RWPE1 (cell line): ENCODE data around the gene B4GALT1.

ENCODE experiments used
- CTCF ChIA-PET: fragments of 350-600 bp; sonication (Branson Sonifier 250); formaldehyde crosslinking; extraction: SDS; loops from one replicate; lab custom pipeline; 2021; lab: Yijun Ruan, JAX
- POLR2A ChIA-PET: fragments of 400-600 bp; formaldehyde crosslinking; extraction: SDS; loops from one replicate; lab custom pipeline; 2020; ENCODE audit warnings: antibody characterized with exemption; ENCODE audit not compliant: low non-redundant PET; lab: Yijun Ruan, JAX
- DNase-seq: peaks from one replicate; pipeline ENCODE4 v3.0.0; 2012; ENCODE audit warnings: low spot score
- H3K27ac ChIP-seq: fragments of 450-650 bp; 2 replicates; pipeline ENCODE4 v1.5.1; 2017
- TF ChIP-seq, protein P1 (sequence below): fragments of 450-650 bp; conservative IDR thresholded peaks from 2 replicates; pipeline ENCODE4 v1.5.1; 2017; ENCODE audit warnings: low read depth, mild to moderate bottlenecking

The B4GALT1 gene

DNA sequence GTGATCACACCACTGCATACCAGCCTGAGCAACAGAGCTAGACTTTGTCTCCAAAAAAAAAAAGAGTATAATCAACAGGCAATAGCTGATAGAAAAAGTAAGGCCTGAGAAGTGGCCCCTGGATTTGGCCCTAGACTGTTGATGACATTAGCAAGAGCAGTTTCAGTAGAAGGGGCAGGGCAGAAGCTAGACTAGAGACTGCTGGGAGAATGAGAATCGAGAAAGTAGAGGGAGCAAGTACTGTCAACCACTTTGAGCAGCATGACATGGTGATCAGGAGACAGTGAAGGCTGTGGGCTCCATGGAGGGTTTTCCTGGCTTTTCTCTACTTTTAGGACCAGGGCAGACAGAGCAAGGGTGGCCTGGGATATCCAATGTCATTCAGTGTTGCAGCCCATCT is 34.9 kb upstream of the B4GALT1 start:
- CTCF ChIA-PET = no interaction called here
- POLR2A ChIA-PET = no interaction called here

DNA sequence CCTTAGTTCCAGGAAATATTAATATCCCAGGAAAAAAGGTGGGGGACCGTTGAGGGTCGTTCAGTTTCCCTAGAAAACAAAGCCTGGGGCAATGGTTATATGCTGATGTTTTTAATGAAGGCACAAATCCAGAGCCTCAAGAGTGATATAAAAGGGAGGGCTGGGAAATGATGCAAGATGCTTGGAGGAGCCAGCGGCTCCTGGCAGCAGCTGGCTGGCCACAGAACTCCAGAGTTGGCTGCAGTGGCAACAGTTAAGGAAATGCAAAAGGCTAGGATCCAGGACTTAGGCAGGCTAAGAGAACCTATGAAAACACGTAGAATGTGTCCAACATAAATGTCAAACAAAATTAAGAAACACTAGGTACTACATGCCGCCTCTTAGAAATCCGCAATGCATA is 31.0 kb upstream of the B4GALT1 start:
- CTCF ChIA-PET = no interaction called here

More for the DNA sequence above, 34.9 kb upstream of the B4GALT1 start:
- H3K27ac ChIP-seq = no peak overlapping the region
- DNase-seq = no peak
- TF ChIP-seq, protein P1, sequence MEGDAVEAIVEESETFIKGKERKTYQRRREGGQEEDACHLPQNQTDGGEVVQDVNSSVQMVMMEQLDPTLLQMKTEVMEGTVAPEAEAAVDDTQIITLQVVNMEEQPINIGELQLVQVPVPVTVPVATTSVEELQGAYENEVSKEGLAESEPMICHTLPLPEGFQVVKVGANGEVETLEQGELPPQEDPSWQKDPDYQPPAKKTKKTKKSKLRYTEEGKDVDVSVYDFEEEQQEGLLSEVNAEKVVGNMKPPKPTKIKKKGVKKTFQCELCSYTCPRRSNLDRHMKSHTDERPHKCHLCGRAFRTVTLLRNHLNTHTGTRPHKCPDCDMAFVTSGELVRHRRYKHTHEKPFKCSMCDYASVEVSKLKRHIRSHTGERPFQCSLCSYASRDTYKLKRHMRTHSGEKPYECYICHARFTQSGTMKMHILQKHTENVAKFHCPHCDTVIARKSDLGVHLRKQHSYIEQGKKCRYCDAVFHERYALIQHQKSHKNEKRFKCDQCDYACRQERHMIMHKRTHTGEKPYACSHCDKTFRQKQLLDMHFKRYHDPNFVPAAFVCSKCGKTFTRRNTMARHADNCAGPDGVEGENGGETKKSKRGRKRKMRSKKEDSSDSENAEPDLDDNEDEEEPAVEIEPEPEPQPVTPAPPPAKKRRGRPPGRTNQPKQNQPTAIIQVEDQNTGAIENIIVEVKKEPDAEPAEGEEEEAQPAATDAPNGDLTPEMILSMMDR = no peak

DNA sequence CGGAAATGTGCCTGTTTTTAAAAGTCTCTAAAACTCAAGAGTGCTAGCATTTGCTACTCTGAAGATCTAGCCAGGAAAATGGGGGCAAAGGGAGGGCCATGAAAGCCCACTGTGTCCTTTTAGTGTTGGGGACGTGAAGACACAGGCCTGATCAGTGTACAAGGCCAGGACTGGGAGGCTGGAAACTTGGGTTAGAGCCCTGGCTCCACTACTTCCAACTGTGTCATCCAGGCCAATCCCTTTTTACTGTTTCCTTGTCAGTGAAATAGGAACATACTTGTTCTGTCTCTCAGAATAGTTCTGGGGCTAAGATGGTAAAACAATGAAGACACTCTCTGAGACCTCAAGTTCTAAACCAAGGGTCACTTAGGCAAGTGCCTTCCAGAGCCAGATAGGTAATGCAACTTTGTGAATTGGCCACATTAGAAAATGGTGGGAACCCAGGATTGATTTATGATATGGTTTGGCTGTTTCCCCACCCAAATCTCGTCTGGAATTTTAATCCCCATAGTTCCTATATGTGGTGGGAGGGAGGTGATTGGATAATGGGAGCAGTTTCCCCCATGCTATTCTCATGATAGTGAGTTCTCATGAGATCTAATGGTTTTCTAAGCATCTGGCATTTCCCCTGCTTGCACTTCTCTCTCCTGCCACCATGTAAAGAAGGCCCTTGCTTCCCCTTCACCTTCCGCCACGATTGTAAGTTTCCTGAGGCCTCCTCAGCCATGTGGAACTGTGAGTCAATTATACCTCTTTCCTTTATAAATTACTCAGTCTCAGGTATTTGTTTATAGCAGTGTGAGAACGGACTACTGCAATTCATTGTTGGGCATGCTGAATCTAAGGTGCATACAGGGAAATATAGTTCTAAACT is 30.4 kb upstream of the B4GALT1 start:
- CTCF ChIA-PET = interaction anchor here (0.7 kb wide), 1 partner anchor 38 kb away, joined by 3 read pairs; no protein-coding TSS in a partner anchor
- POLR2A ChIA-PET = no interaction called here
- TF ChIP-seq, protein P1 = no peak
- DNase-seq = no peak
- H3K27ac ChIP-seq = no peak overlapping the region

More for the DNA sequence above, 31.0 kb upstream of the B4GALT1 start:
- POLR2A ChIA-PET = no interaction called here
- H3K27ac ChIP-seq = no peak overlapping the region
- DNase-seq = no peak
- TF ChIP-seq, protein P1 = no peak

DNA sequence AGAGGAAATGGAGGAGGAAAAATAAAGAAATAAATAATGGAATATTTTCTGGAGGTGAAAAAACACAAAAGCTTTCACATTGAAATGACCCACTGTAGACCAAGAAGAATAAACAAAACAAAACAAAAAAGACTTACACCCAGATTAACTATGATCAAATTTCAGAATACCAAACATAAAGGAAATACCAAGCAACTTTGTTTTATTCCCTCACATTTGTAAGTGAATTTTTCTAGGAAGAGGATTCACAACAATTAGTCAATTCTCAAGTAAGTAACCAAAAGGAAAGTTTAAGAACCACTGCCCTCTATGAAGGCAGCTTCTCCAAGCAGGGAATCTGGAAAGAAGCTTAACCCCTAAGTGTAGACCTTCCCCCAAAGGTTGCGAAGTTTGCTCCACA is 29.6 kb upstream of the B4GALT1 start:
- TF ChIP-seq, protein P1 = no peak
- DNase-seq = no peak
- CTCF ChIA-PET = interaction anchor here (0.7 kb wide), 1 partner anchor 39 kb away, joined by 3 read pairs; no protein-coding TSS in a partner anchor
- H3K27ac ChIP-seq = no peak overlapping the region
- POLR2A ChIA-PET = no interaction called here

DNA sequence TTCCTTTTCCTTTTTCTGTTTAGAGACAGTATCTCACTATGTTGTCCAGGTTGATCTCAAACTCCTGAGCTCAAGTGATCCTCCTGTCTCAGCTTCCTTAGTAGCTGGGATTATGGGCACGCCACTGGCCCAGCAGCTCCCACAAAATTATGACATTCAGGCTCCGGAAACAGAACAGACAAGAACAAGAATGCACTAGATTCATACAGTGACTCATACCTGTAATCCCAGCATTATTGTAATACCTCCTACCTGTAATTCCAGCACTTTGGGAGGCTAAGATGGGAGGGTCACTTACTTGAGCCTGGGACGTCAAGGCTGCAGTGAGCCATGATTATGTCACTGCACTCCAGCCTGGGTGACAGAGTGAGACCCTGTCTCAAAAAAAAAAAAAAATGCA is 26.7 kb upstream of the B4GALT1 start:
- ChIA-PET CTCF (no interaction called here), POLR2A (no interaction called here)
- TF ChIP-seq, protein P1 = no peak

DNA sequence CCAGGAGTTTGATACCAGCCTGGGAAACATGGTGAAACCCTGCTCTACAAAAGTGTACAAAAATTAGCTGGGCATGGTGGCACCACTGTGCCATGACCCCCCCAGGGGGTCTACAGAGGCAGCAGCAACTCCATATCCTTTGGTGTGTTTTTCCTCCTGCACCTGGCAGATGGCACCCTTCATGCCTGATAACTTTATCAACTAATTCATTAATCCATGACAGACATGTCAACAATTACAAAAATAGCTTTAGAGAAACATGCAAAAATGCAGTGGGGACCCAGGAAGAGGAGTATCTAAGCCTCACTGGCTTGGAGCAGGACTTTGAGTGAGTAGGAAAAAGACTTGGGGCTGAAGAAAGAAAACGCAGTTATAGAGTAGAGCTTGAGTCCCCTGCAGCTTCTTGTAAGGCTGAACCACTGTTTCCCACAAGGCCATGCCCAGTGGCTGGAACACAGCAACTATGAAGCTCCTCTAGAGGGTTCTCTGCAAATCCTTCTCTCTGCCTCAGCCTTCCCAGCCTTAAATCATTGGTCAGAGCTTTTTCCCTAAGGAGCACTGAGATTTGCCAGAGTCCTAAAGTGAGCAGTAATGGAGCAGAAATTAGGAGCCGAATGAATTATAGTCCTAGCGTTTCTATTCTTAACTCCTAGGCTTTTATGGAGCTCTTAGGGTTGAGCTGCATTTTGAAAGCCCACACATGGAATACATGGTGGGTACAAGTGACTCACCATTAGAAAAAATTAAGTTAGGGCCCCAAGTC is 25.5 kb upstream of the B4GALT1 start:
- DNase-seq = no peak
- TF ChIP-seq, protein P1 = no peak
- H3K27ac ChIP-seq = no peak overlapping the region
- ChIA-PET POLR2A (interaction anchor here (0.6 to 0.7 kb wide), 2 partner anchors 8 to 222 kb away, joined by 3 to 7 read pairs; no protein-coding TSS in a partner anchor), CTCF (interaction anchor here (0.7 kb wide), 1 partner anchor 34 kb away, joined by 3 read pairs; no protein-coding TSS in a partner anchor)

More for the DNA sequence above, 26.7 kb upstream of the B4GALT1 start:
- DNase-seq = peak; percentile 55
- peak overlapping the region; percentile 42; the same call in 1 of the 2 replicates for H3K27ac ChIP-seq
